PC-3 (cell line): ENCODE data around the gene SLK. TPM values are rescaled to one million over a fixed set of nuclear protein-coding genes. Genes with fewer than 3 reads are reported as not detected.

ENCODE experiments used
- ATAC-seq: fragments of 200-7000 bp; cut with Tn5 transposase; 2 replicates; pipeline ENCODE4 v1.9.1; 2020; ENCODE audit warnings: mild to moderate bottlenecking, moderate library complexity
- BruUV-seq: library from RNA; stranded (reverse); fragments of 400-500 nt; replicated peaks from 2 replicates; lab custom pipeline; 2021; lab: Mats Ljungman, UMichigan
- CTCF ChIA-PET: fragments of 300-600 bp; sonication (Branson Sonifier 250); formaldehyde crosslinking; loops from one replicate; lab custom pipeline; 2022; ENCODE audit warnings: antibody characterized with exemption; lab: Charles Lee
- POLR2A ChIA-PET: fragments of 300-600 bp; sonication (Branson Sonifier 250); formaldehyde crosslinking; loops from one replicate; lab custom pipeline; 2022; ENCODE audit warnings: antibody characterized with exemption; ENCODE audit not compliant: unreplicated experiment; lab: Charles Lee
- DNase-seq: peaks from one replicate; pipeline ENCODE4 v3.0.0-alpha.2; 2015
- H2AFZ ChIP-seq: fragments of 300-600 bp; sonication (generic); 2 replicates; pipeline ENCODE4 v1.6.0; 2016; ENCODE audit warnings: antibody characterized with exemption, low read length
- H3F3A ChIP-seq: fragments of 300-600 bp; sonication (generic); one replicate; pipeline ENCODE4 v1.6.0; 2017; ENCODE audit warnings: antibody characterized with exemption, low read length, control low read depth, mild to moderate bottlenecking; ENCODE audit not compliant: unreplicated experiment
- H3K27ac ChIP-seq: fragments of 300-600 bp; sonication (generic); 2 replicates; pipeline ENCODE4 v1.5.1; 2016; ENCODE audit warnings: mild to moderate bottlenecking, low read length
- H3K27me3 ChIP-seq: fragments of 300-600 bp; sonication (generic); 2 replicates; pipeline ENCODE4 v1.6.1; 2016; ENCODE audit warnings: low read length, mixed read lengths
- H3K36me3 ChIP-seq: fragments of 300-600 bp; sonication (generic); 2 replicates; pipeline ENCODE4 v1.6.1; 2016; ENCODE audit warnings: low read depth, mixed run types, low read length, mixed read lengths
- H3K4me1 ChIP-seq: fragments of 300-600 bp; sonication (generic); 2 replicates; pipeline ENCODE4 v1.5.1; 2016; ENCODE audit warnings: low read length; ENCODE audit not compliant: insufficient read depth
- H3K4me2 ChIP-seq: fragments of 300-600 bp; sonication (generic); 2 replicates; pipeline ENCODE4 v1.6.0; 2016; ENCODE audit warnings: low read length
- H3K4me3 ChIP-seq: fragments of 300-600 bp; sonication (generic); 2 replicates; pipeline ENCODE4 v1.5.1; 2016; ENCODE audit warnings: mild to moderate bottlenecking, low read length, mixed read lengths
- H3K79me2 ChIP-seq: fragments of 300-600 bp; sonication (generic); 2 replicates; pipeline ENCODE4 v1.6.1; 2017; ENCODE audit warnings: low read length, mixed read lengths
- H3K9ac ChIP-seq: fragments of 300-600 bp; sonication (generic); 2 replicates; pipeline ENCODE4 v1.6.0; 2016; ENCODE audit warnings: mild to moderate bottlenecking, low read length
- H3K9me2 ChIP-seq: fragments of 300-600 bp; sonication (generic); replicated peaks from 2 replicates; pipeline ENCODE4 v1.6.1; 2016; ENCODE audit warnings: mixed run types, low read length, mixed read lengths
- H3K9me3 ChIP-seq: fragments of 300-600 bp; sonication (generic); 2 replicates; pipeline ENCODE4 v1.6.1; 2016; ENCODE audit warnings: low read length, mixed read lengths
- H4K20me1 ChIP-seq: fragments of 300-600 bp; sonication (generic); 2 replicates; pipeline ENCODE4 v1.6.1; 2016; ENCODE audit warnings: low read length, mixed read lengths
- EZH2 ChIP-seq: fragments of 300-600 bp; sonication (generic); IDR thresholded peaks from one replicate; pipeline ENCODE4 v1.6.1; 2017; ENCODE audit warnings: antibody characterized with exemption, mild to moderate bottlenecking, low read length; ENCODE audit not compliant: unreplicated experiment
- EZH2phosphoT487 ChIP-seq: fragments of 300-600 bp; sonication (generic); IDR thresholded peaks from 2 replicates; pipeline ENCODE4 v1.6.1; 2018; ENCODE audit warnings: mild to moderate bottlenecking, antibody characterized with exemption, low read length, borderline replicate concordance
- intact Hi-C: fragments of 100-400 bp; cut with micrococcal nuclease; formaldehyde crosslinking; loops from 2 replicates; pipeline ENCODE4 v1.9.0; 2023
- total RNA-seq: library from RNA; depleted of rRNA; stranded (reverse); fragments of >200 nt; gene quantifications from 2 replicates; pipeline ENCODE4 v1.2.3, GENCODE V29; 2014
- TF ChIP-seq, protein P1 (sequence below): fragments of 300-600 bp; sonication (generic); conservative IDR thresholded peaks from 2 replicates; pipeline ENCODE4 v1.5.1; 2017; ENCODE audit warnings: antibody characterized with exemption, low read depth, mild to moderate bottlenecking, low read length

The SLK gene
- total RNA-seq, 1 experiment from 2014 or later, result 20.2 TPM

DNA sequence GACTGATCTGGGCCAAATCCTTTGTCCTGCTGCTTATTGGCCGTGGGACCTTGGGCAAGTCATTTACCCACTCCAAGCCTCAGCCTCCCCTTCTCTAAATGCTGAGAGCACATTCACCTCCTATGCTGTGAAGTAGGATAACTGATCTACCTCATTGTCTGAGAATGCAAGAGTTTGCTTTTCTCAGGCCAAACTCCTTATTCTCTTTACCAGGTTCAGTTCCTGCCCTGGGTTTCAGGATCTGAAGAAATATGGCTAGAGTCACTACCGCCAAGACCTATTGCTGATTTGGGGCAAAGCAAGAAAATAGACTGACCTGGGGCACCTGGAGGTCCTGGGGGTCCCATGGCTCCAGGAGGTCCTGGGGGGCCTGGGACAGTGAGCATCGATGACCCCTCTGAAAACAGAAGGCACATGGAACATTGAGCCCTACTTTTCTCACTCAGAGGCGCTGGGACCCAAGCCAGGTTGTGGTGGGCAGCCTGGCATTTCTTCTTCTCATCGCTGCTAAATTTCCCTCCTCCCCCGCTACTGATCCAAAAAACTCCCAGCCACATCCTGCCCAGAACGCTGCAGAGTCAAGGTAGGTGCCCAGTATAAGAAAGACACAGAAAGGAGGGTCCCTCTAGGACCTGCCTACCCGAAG, 76.4 kb downstream of the SLK start:
- Histone ChIP-seq H3K36me3 (no peaks in the 10 kb centered on the region), H4K20me1 (no peaks in the 10 kb centered on the region), H3K9me3 (no peaks in the 10 kb centered on the region), H3K9me2 (no peaks in the 10 kb centered on the region), H3K27ac (no peak overlapping the region), H3F3A (no peaks in the 10 kb centered on the region), H3K9ac (no peak overlapping the region), H3K4me1 (no peaks in the 10 kb centered on the region), H2AFZ (no peak overlapping the region), H3K79me2 (no peaks in the 10 kb centered on the region), H3K4me3 (no peak overlapping the region), H3K27me3 (no peaks in the 10 kb centered on the region), H3K4me2 (no peak overlapping the region)
- intact Hi-C loops, result no loop called here
- BruUV-seq, result no TSS peak
- ChIA-PET CTCF (no interaction called here), POLR2A (no interaction called here)
- no peak for DNase-seq
- TF ChIP-seq EZH2, result no peak
- no peak for TF ChIP-seq EZH2phosphoT487
- TF ChIP-seq, protein P1, sequence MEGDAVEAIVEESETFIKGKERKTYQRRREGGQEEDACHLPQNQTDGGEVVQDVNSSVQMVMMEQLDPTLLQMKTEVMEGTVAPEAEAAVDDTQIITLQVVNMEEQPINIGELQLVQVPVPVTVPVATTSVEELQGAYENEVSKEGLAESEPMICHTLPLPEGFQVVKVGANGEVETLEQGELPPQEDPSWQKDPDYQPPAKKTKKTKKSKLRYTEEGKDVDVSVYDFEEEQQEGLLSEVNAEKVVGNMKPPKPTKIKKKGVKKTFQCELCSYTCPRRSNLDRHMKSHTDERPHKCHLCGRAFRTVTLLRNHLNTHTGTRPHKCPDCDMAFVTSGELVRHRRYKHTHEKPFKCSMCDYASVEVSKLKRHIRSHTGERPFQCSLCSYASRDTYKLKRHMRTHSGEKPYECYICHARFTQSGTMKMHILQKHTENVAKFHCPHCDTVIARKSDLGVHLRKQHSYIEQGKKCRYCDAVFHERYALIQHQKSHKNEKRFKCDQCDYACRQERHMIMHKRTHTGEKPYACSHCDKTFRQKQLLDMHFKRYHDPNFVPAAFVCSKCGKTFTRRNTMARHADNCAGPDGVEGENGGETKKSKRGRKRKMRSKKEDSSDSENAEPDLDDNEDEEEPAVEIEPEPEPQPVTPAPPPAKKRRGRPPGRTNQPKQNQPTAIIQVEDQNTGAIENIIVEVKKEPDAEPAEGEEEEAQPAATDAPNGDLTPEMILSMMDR, result no peak
- ATAC-seq, result no peak

DNA sequence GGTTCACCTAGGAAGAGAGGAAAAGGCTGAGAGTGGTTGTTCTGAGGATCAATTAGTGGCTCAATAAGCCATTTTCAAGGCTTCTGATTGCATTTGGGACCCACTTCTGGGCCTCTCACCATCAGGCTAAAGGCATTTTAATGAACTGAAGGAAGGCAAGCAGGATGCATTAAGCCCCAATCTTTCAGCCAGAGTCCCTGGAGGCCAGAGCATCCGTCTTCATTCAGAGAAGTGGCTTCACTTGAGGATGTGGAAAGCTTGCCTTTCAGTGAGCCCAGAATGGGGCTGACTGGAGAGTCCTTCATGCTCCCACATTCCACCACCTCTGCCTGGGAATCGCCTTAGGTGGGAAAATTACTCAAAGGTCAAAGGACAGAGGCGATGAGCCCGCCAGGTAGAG, 76.9 kb downstream of the SLK start:
- no peak overlapping the region for H3K27ac ChIP-seq
- H3K4me1 ChIP-seq, result peaks cover 3% of the 10 kb centered on the region
- no peak for ATAC-seq
- no peak overlapping the region for H3K4me3 ChIP-seq
- no peaks in the 10 kb centered on the region for H3K27me3 ChIP-seq
- BruUV-seq, result no TSS peak
- no peaks in the 10 kb centered on the region for H3K9me2 ChIP-seq
- CTCF ChIA-PET, result no interaction called here
- intact Hi-C loops, result no loop called here
- no peaks in the 10 kb centered on the region for H3K36me3 ChIP-seq
- no peak for DNase-seq
- POLR2A ChIA-PET, result no interaction called here
- no peak overlapping the region for H3K9ac ChIP-seq
- no peaks in the 10 kb centered on the region for H3K9me3 ChIP-seq
- H3F3A ChIP-seq, result no peaks in the 10 kb centered on the region
- TF ChIP-seq EZH2phosphoT487, result no peak
- H4K20me1 ChIP-seq, result no peaks in the 10 kb centered on the region
- no peaks in the 10 kb centered on the region for H3K79me2 ChIP-seq
- no peak overlapping the region for H3K4me2 ChIP-seq
- H2AFZ ChIP-seq, result no peak overlapping the region

DNA sequence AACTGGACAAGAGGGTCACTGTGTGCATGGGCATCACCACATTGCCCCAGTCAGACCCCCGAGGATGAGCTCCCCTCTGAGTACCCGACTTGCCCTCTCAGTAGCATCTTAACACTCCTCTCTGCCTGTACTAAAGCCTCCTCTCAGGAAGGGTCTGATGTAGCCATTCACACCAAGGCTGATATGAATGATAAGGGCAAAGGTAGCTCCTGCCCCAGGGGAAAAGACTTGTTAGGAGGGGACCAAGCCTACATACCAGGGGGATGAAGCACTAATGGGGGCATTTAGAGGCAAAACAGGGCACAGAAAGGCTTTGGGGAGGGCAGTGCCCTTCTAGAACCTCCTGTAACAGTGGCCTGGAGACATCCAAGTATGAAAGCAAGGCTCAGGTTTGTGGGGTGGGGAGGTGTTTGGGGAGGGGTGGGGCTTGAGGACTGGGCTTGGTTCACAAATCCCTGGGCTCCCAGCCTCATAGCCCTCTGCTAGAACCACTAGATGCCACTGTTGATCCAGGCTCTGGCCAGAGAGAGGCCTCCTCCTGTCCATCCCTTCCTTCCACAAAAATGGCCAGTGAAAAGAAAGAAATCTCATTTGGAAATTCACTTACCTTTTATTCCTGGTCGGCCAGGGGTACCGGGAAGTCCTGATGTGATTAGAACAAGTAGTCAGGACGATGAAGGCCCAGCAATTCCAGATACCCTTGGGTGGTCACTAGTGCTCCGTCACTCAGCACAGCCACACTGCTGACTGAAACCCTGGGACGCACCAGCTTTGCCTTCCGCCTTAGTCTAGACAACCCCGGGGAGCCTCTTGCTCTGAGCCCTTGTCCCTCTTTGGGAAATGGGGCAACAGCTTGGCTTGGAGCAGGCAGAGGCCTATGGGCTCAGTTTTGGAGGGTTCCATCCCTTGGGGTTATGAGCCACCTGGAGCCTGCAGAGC, 78.5 kb downstream of the SLK start:
- no peak for TF ChIP-seq EZH2
- TF ChIP-seq EZH2phosphoT487, result no peak
- TF ChIP-seq, protein P1, result peak; percentile 70
- Histone ChIP-seq H4K20me1 (no peaks in the 10 kb centered on the region), H3K27ac (no peak overlapping the region), H2AFZ (no peak overlapping the region), H3K9me3 (no peaks in the 10 kb centered on the region), H3K27me3 (no peaks in the 10 kb centered on the region), H3K4me1 (peaks cover 18% of the 10 kb centered on the region), H3K9ac (no peak overlapping the region), H3F3A (no peaks in the 10 kb centered on the region), H3K36me3 (no peaks in the 10 kb centered on the region), H3K4me2 (no peak overlapping the region), H3K9me2 (no peaks in the 10 kb centered on the region), H3K79me2 (no peaks in the 10 kb centered on the region), H3K4me3 (no peak overlapping the region)
- ChIA-PET POLR2A (no interaction called here), CTCF (interaction anchor here (1.1 kb wide), 1 partner anchor 78 kb away, joined by 6 read pairs; no protein-coding TSS in a partner anchor)
- intact Hi-C loops, result loop anchor here (1.0 kb wide), 3 partner anchors 78 to 164 kb away; no protein-coding TSS in a partner anchor
- peak; percentile 80 for DNase-seq
- peak; percentile 87 for ATAC-seq
- no TSS peak for BruUV-seq
